ENCODE results near the gene RAPSN.

RAPSN gene

DNA sequence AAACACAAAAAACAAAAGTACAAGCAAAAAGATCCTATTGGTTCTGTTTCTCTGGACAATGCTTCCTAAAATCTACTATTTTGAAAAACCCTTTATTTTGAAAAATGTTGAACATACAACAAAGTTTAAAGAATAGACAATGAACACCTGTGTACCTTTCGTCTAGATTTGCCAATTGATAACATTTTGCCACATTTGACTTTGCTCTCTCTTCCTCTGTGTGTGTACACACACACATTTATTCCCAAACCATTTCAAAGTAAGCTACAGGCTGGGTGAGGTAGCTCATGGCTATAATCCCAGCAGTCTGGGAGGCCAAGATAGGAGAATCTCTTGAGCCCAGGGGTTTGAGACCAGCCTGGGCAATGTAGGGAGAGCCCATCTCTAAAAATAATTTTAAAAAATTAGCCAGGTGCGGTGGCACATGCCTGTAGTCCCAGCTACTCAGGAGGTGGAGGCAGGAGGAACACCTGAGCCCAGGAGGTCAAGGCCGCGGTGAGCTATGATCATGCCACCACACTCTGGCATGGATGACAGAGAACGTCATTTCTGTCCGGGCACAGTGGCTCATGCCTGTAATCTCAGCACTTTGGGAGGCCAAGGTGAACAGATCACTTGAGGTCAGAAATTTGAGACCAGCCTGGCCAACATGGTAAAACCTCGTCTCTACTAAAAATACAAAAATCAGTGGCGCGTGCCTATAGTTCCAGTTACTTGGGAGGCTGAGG is 17.4 kb downstream of the RAPSN start:
- no peak for DNase-seq

DNA sequence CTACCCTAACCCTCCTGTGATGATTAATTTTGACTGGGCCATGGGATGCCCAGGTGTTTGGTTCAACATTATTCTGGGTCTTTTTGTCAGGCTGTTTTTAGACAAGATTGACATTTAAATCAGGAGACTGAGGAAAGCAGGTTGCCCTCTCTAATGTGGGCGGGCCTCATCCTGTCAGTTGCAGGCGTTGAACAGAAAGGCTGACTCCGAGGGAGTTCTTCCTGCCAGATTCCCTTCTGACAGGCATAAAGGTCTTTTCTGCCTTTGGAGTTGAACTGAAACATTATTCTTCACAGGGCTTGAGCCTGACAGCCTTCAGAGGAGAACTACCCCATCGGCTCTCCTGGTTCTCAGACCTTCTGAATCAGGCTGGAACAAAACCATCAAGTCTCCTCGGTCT is 18.4 kb downstream of the RAPSN start:
- no peak for DNase-seq

DNA sequence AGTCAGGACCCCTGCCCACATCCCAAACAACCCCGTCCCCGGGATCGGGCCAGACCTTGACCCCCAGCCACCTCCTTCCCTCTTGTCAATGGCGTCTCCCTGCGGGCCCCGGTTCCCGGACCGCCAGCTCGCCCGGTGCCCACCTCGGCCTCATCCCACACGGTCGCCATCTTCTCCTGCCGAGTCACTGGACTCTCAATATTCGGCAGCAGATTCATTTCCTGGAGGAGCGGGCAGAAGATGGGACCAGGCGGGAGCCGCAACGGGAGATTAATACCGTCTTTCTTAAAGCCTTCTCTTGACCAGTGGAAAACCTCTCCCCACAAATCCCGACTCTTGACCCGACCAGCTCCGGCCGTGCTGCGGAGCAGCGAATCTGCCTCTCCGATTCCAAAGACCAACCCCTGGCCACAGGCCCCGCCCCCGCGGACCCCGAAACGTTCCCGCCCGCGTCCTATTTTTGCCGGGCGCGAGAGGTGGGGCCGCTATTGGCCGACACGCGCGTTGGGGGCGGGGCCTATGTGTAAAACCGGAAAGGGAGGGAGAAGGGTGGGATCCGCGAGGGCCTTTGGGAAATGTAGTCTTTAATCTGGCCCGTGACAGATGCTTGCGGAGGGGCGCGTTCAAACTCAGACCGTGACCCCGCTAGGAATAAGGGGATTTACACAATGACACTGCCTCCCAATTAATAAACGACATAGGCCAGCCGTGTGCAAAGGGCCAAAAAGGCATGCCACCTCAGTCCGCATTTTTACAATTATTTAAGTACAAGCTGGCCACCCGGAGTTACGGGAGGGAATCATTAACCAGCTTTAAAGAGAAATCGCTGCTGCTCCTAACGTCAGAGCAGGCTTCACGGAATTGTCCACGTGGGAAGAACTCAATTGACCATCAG is 22.6 kb downstream of the RAPSN start, which contains the start of gene PSMC3:
TSS of gene PSMC3 (minus strand) at position 378 of the 895 bp plus-strand sequence. CDS start at position 218, 160 bp downstream.
- DNase-seq = peak; percentile 94 to 98 (median 96)

DNA sequence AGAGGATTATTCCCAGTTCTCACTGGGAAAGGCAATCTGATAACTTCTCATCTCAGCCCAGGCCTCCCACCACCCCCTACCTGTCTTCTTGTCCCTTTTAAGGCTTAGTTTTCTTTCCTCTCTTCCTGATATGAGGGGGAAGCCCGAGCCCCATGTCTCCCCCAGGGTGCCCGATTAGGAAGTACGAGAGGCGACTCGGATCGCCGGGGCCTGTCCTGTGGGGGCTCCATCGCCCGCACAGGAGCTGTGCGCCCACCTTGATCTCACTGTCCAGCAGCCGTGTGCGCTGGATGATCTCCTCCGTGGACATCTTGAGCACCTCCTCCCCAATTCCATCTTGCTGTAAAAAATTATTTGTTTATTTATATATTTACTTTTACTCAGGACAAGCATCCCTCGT is 23.3 kb downstream of the RAPSN start:
- DNase-seq = no peak

DNA sequence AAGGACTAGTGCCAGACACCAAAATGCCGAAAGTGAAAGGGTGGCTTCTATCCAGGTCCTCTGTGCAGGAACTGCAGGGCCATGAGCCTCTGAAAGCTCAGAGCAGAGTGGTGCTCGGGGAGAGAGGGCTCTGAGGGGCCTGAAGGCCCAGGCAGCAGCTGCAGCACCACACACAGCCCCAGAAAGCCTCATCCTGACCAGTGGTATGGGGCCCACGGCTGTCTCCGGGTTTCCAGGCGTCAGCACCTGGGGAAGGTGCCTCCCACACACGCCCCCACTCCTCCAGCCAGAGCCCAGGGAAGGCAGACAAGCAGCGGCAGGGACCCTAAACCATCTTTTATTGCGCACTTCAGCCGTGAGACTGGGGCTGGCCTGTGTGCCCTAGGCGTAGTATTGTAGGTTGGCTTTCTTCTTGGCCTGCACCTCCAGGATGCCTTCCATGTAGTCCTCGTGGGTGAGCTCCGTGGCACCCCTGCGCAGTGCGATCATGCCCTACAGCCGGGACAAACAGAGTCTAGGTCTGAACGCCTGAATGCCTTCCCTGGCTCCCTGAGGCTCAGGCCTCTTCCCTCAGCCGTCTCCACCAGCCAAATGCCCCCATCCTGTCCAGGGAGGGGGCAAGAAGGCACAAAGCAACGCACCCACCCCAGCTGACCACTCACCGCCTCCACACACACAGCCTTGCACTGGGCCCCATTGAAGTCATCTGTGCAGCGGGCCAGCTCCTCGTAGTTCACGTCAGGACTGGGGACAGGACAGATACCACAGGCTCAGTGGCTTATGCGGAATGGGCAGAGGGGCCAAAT is 30.3 kb downstream of the RAPSN start:
- DNase-seq = no peak

DNA sequence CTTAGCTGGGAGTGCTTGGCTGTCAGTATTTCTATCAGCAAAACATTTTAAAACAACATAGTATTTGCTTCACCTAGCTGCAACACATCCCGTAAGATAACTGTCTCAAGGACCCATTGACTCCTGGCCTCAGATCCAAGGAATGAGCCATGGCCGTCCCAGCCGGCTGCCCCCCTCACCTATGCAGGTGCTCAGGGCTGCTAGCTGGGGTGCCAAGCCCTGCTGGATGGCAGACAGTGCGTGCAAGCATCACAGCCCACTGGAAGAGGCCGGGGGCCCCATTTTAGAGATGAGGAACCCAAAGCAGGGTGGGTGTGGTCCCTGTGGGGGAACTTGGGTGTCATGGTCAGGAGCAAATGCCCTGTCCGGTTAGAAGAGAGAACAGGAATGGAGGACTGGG is 31.2 kb downstream of the RAPSN start:
- no peak for DNase-seq

DNA sequence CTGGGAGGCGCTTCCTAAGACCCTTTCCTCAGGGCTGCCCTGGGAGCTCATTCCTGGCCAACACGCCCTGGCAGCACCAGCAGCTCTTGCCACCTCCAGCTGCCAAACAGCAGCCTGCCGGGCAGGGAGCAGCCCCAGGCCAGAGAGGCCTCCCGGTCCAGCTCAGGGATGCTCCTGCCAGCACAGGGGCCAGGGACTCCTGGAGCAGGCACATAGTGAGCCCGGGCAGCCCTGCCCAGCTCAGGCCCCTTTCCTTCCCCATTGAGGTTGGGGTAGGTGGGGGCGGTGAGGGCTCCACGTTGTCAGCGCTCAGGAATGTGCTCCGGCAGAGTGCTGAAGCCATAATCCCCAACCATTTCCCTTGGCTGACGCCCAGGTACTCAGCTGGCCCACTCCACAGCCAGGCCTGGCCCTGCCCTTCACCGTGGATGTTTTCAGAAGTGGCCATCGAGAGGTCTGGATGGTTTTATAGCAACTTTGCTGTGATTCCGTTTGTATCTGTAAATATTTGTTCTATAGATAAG is 32.9 kb downstream of the RAPSN start:
- no peak for DNase-seq

DNA sequence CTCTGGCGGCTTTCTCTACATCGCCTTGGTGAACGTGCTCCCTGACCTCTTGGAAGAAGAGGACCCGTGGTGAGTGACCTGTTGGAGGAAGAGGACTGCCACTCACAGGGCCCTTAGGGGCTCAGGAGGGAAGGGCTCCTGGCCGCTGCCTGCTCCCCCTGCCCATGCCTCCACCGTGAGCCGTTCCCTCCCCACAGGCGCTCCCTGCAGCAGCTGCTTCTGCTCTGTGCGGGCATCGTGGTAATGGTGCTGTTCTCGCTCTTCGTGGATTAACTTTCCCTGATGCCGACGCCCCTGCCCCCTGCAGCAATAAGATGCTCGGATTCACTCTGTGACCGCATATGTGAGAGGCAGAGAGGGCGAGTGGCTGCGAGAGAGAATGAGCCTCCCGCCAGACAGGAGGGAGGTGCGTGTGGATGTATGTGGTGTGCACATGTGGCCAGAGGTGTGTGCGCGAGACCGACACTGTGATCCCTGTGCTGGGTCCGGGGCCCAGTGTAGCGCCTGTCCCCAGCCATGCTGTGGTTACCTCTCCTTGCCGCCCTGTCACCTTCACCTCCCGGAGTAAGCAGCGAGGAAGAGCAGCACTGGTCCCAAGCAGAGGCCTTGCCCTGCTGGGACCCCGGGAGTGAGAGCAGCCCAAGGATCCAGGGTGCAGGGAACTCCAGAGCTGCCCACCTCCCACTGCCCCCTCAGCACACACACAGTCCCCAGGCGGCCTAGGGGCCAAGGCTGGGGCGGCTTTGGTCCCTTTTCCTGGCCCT is 33.7 kb downstream of the RAPSN start:
- DNase-seq = no peak

DNA sequence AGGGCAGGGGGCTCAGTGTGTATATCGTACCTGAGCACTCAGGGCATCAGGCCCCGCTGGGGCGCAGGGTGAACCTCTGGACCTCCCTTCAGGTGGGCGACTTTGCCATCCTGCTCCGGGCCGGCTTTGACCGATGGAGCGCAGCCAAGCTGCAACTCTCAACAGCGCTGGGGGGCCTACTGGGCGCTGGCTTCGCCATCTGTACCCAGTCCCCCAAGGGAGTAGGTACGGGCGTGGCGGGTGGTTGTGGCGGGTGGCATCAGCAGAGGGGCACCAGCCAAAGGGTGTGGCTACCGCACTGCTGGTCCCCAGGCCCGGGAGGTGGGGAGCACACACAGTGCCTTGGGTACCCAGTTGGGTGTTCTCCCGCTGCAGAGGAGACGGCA is 34.3 kb downstream of the RAPSN start:
- DNase-seq = no peak

DNA sequence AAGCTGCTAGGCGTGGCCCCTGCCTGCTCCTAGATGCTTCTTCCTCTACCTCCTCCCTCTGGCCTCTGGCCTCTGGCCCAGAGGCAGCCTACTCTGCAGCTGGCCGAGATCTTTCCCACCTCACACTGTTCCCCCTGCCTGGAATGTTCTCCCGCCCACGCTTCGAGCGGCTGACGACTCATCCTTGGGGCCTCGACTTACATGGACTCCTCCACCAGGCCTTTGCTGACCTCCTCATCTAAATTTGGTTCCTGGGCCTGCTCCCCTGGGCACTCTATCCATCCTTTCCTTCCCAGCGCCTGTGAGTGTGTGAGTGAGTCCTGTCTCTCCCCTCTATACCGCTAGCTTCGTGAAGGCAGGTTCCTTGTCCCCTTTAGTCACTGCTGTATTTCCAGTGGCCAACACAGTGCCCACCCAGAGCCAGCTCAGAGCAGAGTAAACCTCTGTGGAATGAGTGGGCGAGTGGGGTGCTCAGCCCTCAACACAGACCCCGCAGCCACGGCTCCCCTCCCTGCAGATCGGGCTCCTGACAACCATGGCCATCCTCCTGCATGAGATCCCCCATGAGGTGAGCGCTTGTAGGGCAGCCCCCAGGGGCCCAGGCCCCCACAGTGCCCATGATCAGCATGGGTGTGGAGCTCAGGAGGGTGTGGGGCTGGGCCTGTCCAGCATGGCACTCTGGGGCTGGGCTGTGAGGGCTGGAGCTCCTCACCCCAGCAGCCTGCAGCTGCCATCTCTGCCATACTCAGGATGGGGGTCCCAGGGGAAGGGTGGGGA is 34.8 kb downstream of the RAPSN start:
- DNase-seq = no peak

DNA sequence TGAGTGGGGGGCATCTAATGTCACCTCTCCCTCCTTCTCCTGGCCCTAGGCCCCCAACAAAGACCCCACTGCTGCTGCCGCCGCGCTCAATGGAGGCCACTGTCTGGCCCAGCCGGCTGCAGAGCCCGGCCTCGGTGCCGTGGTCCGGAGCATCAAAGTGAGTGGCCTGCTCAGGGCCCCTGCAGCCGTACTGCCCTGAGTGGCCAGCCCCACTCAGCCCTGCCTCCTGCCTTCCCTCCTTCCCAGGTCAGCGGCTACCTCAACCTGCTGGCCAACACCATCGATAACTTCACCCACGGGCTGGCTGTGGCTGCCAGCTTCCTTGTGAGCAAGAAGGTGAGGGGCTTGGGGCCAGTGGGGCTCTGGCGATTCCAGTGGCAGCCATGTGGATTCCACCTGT is 35.6 kb downstream of the RAPSN start:
- no peak for DNase-seq

DNA sequence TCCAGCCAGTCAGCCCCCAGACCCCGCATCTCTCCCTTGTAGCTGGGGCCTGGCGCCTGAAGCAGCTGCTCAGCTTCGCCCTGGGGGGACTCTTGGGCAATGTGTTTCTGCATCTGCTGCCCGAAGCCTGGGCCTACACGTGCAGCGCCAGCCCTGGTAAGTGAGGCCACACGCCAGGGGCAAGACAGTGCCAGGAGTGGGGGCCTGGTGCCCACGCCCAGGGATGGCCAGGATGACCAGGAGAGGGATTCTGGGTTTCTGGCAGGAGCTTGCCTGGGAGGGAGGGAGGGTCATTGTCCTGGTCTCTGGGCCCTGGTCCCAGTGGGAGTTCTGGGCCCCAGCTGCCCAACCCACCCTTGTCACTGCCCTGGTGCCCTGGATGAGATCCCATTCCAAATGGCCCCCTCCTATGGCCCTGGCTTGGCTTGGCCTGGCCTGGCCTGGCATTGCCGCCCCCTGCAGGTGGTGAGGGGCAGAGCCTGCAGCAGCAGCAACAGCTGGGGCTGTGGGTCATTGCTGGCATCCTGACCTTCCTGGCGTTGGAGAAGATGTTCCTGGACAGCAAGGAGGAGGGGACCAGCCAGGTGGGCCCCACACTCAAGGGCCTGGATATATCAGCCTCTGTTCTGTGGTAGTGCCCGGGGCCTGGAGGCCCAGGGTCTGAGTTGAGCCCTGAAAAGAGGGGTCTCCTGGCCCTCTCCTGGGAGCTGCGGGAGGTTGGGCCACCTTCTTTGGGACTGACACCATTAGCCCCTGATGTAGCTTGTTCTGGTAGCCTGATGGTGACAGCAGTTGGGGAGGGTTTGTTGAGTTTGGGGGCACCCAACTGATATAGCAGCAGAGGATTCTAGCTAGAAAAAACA is 36.8 kb downstream of the RAPSN start:
- peak in 4 of 5 experiments; percentile 15 to 51 (median 37) for DNase-seq

DNA sequence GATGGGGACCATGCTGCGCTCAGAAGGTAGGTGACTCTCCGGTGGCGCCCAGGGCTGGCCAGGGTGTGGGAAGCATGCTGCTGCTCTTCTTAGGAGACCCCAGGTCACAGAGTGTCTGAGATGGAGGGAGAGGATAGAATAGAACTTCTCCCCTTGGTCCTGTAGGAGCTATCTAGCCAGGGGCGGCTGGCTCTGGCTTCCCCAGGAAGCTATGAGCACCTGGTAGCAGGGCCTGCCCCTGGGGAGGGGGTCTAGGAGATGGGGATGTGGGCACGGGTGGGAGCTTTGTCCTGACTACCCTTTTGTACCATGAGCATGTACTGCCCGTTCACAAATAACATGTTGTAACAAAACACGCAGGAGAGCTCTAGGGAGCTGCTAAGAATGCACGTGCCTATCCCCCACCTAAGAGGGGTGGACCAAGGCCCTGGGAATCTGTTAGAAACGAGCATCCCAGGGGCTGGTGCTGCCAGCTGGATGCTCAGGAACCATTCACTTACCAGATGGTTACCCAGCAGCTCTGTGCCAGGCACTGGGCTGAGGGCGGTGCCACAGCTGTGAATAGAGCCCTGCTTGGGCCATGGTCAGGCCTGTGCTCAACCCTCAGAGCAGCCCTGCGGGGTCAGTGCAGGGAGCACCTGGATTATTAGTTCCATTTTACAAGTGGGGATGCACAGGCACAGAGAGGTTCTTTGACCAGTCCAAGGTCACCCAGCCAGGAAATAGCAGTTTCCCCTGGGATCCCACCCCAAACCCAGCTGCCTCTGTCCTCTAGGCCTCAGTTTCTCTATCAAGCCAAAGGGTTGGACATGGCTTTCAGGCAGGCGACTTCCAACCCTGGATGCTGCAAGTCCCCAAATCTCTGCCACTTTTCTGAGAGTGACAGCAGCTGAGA is 38.3 kb downstream of the RAPSN start:
- no peak for DNase-seq

DNA sequence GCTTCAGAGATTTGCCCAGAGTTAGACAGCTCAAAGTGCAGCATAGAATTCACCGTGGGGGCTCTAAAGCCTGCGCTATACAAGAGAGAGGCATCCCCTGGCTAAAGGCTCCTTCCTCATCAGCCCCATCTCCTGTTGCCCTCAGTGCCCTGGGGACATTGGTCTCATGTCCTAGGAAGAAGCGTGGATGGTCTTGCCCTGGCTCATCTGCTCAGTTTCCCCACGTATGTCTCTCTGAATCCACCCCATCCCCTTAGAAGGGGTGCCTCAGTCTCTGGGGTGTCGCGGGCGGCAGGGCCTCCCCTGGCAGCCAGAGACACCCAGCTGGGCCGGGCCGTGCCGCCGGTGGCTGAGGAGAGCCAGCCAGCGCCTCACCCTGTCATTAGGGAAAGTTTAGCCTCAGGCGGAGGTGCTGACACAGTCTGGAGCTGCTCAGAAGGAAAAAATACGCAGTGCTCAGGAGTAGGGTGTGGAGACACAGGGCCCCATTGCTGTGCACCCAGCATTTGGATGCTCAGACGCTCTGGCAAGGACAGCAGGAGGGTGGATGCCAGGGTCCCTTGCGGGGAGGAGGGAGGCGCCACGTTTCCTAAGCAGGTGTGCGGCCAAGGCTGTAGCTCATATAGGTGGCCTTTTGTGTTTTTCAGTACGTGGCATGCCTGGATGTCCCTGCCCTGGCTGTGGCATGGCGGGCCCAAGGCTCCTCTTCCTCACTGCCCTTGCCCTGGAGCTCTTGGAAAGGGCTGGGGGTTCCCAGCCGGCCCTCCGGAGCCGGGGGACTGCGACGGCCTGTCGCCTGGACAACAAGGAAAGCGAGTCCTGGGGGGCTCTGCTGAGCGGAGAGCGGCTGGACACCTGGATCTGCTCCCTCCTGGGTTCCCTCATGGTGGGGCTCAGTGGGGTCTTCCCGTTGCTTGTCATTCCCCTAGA is 39.2 kb downstream of the RAPSN start:
- DNase-seq = no peak

DNA sequence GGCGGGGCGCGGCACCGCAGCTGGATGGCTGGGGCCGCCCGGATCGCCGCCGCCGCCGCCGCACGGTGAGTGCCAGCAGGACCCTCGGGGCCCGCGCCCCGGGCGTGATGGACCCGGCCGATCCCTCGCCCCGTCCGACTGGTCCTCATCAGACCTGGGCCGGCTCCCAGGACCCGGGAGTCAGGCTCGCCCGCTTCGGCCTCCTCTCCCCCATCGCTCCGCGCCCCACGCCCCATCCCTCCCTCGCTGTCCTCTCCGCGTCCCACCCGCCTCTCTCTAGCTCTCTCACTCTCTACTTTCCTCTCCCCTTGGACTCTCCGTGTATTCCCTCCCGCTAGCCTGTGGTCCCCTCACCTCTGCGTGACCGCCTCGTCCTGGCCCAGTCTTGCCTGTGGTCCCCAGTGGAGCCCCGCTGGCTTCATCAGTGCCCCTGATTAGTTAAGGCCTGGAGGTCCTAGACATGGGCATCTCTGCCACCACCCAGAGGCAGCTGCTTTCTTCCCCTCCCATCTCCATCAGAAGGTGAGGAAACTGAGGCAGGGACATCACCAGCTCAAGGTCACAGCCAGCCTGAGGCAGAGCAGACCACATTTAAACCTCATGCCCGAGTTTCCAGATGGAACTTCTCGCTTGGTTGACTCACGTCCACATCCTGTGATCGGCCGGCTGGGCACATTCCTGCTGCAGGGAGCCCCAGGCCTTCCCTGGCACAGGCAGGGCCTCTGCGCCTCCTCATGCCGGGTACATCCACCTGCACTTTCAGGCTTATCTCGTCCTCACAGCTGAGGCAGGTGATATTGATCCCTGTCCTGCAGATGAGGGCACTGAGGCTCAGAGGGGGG is 40.1 kb downstream of the RAPSN start:
- DNase-seq = no peak

DNA sequence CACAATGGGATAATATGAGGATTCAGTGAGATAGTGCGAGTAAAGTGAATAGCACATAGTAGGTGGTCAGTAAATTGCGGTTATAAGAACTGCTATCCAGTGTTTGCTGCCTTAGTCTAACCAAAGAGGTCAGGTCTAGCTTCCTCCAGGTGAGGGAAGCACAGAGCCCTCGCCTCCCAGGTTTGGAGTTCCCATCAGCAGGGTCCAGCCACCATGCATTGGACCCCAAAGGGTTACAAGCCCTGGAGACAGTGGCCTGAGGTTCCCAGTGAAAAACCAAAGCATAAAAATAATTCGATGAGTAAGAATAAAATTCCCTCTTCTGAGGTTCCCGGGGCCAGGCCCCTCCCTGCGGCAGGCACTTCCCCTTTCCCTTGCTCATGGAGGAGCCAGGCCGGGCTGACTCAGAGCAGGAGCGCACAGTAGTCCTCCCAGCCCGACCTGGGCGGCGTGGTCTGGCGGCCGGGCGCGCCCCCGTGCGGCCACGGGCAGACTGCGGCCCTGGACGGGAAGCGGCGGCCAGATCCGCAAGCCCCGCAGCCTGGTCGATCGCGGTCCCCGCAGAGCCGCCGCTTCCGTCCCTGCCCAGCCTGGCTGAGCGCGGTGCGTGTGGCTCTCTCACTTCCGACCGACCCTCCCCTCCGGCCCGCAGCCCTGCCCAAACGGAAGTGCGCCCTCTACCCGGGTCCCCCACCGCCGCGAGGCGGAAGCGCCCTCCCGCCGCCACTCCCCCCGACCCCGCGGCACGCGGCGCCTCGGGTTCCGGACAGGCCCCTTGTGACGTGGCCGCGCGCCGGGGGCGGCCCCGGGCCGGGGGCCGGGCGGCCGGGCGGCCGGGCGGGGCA is 41.0 kb downstream of the RAPSN start, which contains the start of gene SLC39A13:
TSS of gene SLC39A13 (plus strand) at position 845 of the 845 bp plus-strand sequence. CDS start 1,505 bp downstream, outside the sequence.
- DNase-seq = peak; percentile 83 to 95 (median 87)
